ENCODE measurements around the gene FMN1.

GRCh38 chr15:32904448-32904847 is 290.1 kb downstream of the FMN1 start:
- TF ChIP-seq EZH2 (IDR thresholded peaks at IDR 0.05) (no peak), POLR2AphosphoS5 (IDR thresholded peaks at IDR 0.05; ENCODE audit: borderline replicate concordance, low read depth, low read length) (no peak)

All from SK-N-MC (cell line).